ENCODE results near the gene SLC25A13. TPM values are rescaled to one million over a fixed set of nuclear protein-coding genes. Genes with fewer than 3 reads are reported as not detected.

SLC25A13 gene
- total RNA-seq, 2 donors from 2014 or later: 94.3 to 114 TPM

DNA sequence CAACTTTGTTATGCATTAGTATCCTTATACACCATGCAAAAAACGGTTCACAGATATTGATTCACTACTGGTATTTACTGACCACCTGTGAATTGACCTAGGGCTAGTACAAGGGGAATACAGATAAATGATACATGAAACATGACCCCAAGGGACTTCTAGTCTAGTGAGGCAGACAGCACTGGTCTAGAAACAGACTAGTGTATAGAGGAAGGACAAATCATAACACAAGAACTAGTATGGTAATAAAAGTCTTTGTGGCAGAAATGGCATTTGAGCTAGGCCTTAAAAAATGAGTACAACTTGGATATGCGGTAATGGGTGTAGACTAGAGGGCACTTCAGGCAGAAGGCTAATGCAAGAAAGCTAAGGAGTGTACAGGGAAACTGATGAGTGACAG, 86.6 kb downstream of the SLC25A13 start:
- Histone ChIP-seq H3K27me3 (ENCODE audit: control insufficient read depth, insufficient read depth, low read length, poor library complexity, severe bottlenecking) (no peaks in the 10 kb centered on the region), H3K9ac (ENCODE audit: extremely low read depth, low read length, poor library complexity, severe bottlenecking) (no peak overlapping the region), H3K36me3 (ENCODE audit: control insufficient read depth, insufficient read depth, low read length) (peaks cover 52% of the 10 kb centered on the region), H3K4me1 (ENCODE audit: control insufficient read depth, insufficient read depth, low read length) (no peaks in the 10 kb centered on the region), H3K4me3 (ENCODE audit: low read length) (no peak overlapping the region), H3K27ac (ENCODE audit: low read depth, low read length) (no peak overlapping the region), H3K9me3 (ENCODE audit: control insufficient read depth, low read length) (peaks cover 9% of the 10 kb centered on the region)
- no peak for DNase-seq
- Mint-ChIP-seq H3K4me3 (no peak overlapping the region), H3K4me1 (peaks cover 2% of the 10 kb centered on the region), H3K27ac (no peak overlapping the region), H3K36me3 (ENCODE audit: low read depth) (peaks cover 42% of the 10 kb centered on the region), H3K27me3 (ENCODE audit: insufficient read depth) (no peaks in the 10 kb centered on the region), H3K9me3 (peaks cover under 1% of the 10 kb centered on the region)
- TF ChIP-seq, protein P1, sequence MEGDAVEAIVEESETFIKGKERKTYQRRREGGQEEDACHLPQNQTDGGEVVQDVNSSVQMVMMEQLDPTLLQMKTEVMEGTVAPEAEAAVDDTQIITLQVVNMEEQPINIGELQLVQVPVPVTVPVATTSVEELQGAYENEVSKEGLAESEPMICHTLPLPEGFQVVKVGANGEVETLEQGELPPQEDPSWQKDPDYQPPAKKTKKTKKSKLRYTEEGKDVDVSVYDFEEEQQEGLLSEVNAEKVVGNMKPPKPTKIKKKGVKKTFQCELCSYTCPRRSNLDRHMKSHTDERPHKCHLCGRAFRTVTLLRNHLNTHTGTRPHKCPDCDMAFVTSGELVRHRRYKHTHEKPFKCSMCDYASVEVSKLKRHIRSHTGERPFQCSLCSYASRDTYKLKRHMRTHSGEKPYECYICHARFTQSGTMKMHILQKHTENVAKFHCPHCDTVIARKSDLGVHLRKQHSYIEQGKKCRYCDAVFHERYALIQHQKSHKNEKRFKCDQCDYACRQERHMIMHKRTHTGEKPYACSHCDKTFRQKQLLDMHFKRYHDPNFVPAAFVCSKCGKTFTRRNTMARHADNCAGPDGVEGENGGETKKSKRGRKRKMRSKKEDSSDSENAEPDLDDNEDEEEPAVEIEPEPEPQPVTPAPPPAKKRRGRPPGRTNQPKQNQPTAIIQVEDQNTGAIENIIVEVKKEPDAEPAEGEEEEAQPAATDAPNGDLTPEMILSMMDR (conservative IDR thresholded peaks at IDR 0.05): no peak
- WGBS, 2 experiments (ENCODE audit: insufficient coverage in 1 of 2, insufficient read length in 1 of 2): 91 to 100% methylated on average over 2 of the region's 2 CpGs

DNA sequence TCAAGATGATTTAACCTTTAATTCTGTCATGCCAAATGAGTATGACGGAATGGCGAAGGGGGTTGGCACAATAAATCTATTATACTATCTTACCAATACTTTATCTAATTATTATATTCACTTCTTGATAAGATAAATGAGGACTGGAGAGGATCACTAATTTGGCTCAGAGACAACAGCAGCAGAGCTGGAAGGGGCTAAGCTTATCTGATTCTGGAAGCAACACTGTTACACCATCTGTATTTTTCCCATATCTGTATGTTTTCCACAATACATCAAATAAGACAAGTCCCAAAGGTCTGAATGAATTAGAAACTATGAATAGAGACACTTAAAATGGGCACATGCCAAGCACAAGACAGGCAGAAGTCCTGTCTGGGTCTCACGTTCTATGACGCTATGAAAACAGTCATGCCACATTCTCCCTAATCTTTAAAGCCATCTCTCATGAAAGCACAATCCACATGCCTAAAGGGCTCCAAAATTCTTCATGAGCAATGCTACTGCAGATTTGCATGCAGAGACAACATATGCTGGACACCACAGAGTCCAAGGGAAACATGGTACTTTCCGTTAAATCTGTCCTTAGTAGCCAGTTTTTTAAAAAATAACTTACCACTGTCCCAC, 88.3 kb downstream of the SLC25A13 start:
- no peaks in the 10 kb centered on the region for H3K4me1 ChIP-seq (ENCODE audit: control insufficient read depth, insufficient read depth, low read length)
- Mint-ChIP-seq H3K36me3 (ENCODE audit: low read depth) (peaks cover 57% of the 10 kb centered on the region), H3K27ac (no peak overlapping the region), H3K4me3 (no peak overlapping the region), H3K27me3 (ENCODE audit: insufficient read depth) (no peaks in the 10 kb centered on the region), H3K4me1 (peaks cover 2% of the 10 kb centered on the region), H3K9me3 (peaks cover 15% of the 10 kb centered on the region)
- no peak overlapping the region for H3K4me3 ChIP-seq (ENCODE audit: low read length)
- 89 to 94% methylated on average over 3 to 5 of the region's 5 CpGs for WGBS, 2 experiments (ENCODE audit: insufficient coverage in 1 of 2, insufficient read length in 1 of 2)
- DNase-seq: no peak
- H3K9ac ChIP-seq (ENCODE audit: extremely low read depth, low read length, poor library complexity, severe bottlenecking): no peak overlapping the region
- peaks cover 63% of the 10 kb centered on the region for H3K36me3 ChIP-seq (ENCODE audit: control insufficient read depth, insufficient read depth, low read length)
- no peak overlapping the region for H3K27ac ChIP-seq (ENCODE audit: low read depth, low read length)
- TF ChIP-seq, protein P1 (conservative IDR thresholded peaks at IDR 0.05): no peak
- H3K9me3 ChIP-seq (ENCODE audit: control insufficient read depth, low read length): peaks cover 25% of the 10 kb centered on the region
- H3K27me3 ChIP-seq (ENCODE audit: control insufficient read depth, insufficient read depth, low read length, poor library complexity, severe bottlenecking): no peaks in the 10 kb centered on the region

DNA sequence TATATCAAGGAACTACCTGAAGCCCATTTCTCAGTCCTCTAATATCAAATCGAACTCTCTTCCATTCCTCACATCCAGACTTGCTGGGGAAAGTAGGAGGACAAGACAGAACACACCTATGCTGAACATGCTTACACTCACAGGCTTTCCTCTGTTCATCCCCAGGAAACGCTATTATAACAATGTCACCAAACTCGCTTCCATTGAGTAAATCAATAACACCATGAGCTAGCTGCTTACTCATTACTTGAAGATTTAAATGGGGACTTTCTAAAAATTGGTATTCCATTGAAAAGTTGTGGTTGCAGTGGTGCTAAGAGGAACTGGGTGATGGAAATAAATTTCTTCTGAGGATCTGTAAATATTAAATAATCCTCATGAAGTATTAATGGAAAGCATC, 88.8 kb downstream of the SLC25A13 start:
- Mint-ChIP-seq H3K4me3 (no peak overlapping the region), H3K27ac (no peak overlapping the region), H3K9me3 (peaks cover 19% of the 10 kb centered on the region), H3K27me3 (ENCODE audit: insufficient read depth) (no peaks in the 10 kb centered on the region), H3K36me3 (ENCODE audit: low read depth) (peaks cover 62% of the 10 kb centered on the region), H3K4me1 (peaks cover 2% of the 10 kb centered on the region)
- H3K9ac ChIP-seq (ENCODE audit: extremely low read depth, low read length, poor library complexity, severe bottlenecking): no peak overlapping the region
- H3K4me3 ChIP-seq (ENCODE audit: low read length): no peak overlapping the region
- 100% methylated on average over 3 of the region's 3 CpGs; no CpG with 5 or more reads in 1 of the 2 experiments for WGBS, 2 experiments (ENCODE audit: insufficient coverage in 1 of 2, insufficient read length in 1 of 2)
- H3K36me3 ChIP-seq (ENCODE audit: control insufficient read depth, insufficient read depth, low read length): peaks cover 65% of the 10 kb centered on the region
- H3K27me3 ChIP-seq (ENCODE audit: control insufficient read depth, insufficient read depth, low read length, poor library complexity, severe bottlenecking): no peaks in the 10 kb centered on the region
- H3K4me1 ChIP-seq (ENCODE audit: control insufficient read depth, insufficient read depth, low read length): no peaks in the 10 kb centered on the region
- no peak overlapping the region for H3K27ac ChIP-seq (ENCODE audit: low read depth, low read length)
- peaks cover 31% of the 10 kb centered on the region for H3K9me3 ChIP-seq (ENCODE audit: control insufficient read depth, low read length)
- DNase-seq: no peak
- TF ChIP-seq, protein P1 (conservative IDR thresholded peaks at IDR 0.05): no peak

Data from endodermal cell (in vitro differentiated cells).